OCI-LY1 (cell line): Measurements from ENCODE around the gene UBA6.

ENCODE experiments used
- EZH2 ChIP-seq: fragments of 200-600 bp; sonication (generic), shearing (Covaris generic); IDR thresholded peaks from 2 replicates; pipeline ENCODE4 v1.8.0; 2017; ENCODE audit warnings: borderline replicate concordance, mixed run types, mild to moderate bottlenecking, antibody characterized with exemption, low read length, moderate library complexity, mixed read lengths
- TF ChIP-seq, protein P1 (sequence below): fragments of 200-600 bp; sonication (generic), shearing (Covaris generic); IDR thresholded peaks from 2 replicates; pipeline ENCODE4 v1.5.1; 2017; ENCODE audit warnings: mild to moderate bottlenecking, antibody characterized with exemption, low read length, moderate library complexity, mixed read lengths

DNA sequence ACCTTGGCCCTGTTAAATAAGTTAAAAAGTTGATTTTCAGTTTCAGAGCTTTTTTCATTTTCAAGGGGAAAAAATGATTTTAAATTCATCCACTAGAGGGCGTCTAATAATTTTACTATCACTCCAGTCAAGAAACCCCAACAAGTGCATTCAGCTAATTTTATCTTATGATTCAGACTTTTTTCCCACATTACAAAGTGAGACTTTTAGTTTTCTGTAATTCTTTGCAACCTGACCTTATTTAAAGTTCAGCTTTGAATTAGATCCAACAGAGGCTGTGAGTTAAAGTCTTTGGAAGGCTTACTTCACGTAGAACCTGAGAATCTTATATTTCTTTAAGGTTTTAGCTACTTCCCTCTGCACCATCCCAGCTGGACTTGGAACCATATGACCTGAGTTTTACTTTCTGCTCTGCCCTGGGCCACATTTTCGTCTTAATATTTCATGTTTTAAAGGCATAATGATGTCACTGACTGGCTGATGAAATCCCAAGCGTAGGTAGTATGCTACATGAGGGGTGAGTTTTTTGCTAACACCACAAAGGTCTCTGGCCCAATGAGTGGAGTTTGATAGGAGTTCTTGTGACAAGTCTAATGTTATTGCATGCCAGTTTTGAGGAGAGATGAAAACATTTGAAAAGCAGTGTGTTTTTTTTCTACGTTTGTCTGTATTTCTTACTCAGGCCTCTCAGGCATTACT is 46.0 kb upstream of the UBA6 start:
- TF ChIP-seq, protein P1, sequence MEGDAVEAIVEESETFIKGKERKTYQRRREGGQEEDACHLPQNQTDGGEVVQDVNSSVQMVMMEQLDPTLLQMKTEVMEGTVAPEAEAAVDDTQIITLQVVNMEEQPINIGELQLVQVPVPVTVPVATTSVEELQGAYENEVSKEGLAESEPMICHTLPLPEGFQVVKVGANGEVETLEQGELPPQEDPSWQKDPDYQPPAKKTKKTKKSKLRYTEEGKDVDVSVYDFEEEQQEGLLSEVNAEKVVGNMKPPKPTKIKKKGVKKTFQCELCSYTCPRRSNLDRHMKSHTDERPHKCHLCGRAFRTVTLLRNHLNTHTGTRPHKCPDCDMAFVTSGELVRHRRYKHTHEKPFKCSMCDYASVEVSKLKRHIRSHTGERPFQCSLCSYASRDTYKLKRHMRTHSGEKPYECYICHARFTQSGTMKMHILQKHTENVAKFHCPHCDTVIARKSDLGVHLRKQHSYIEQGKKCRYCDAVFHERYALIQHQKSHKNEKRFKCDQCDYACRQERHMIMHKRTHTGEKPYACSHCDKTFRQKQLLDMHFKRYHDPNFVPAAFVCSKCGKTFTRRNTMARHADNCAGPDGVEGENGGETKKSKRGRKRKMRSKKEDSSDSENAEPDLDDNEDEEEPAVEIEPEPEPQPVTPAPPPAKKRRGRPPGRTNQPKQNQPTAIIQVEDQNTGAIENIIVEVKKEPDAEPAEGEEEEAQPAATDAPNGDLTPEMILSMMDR = peak; percentile 65
- TF ChIP-seq EZH2 = no peak
